22Rv1 (cell line): ENCODE measurements around the gene PANK4.

Experiments used
- ZFX ChIP-seq: fragments of 450-650 bp; IDR thresholded peaks from 2 replicates; pipeline ENCODE4 v1.6.1; 2017; ENCODE audit warnings: antibody characterized with exemption, borderline replicate concordance
- TF ChIP-seq, protein P1 (sequence below): fragments of 450-650 bp; IDR thresholded peaks from 2 replicates; pipeline ENCODE4 v1.5.1; 2017; ENCODE audit warnings: mild to moderate bottlenecking

- TF ChIP-seq, protein P1, sequence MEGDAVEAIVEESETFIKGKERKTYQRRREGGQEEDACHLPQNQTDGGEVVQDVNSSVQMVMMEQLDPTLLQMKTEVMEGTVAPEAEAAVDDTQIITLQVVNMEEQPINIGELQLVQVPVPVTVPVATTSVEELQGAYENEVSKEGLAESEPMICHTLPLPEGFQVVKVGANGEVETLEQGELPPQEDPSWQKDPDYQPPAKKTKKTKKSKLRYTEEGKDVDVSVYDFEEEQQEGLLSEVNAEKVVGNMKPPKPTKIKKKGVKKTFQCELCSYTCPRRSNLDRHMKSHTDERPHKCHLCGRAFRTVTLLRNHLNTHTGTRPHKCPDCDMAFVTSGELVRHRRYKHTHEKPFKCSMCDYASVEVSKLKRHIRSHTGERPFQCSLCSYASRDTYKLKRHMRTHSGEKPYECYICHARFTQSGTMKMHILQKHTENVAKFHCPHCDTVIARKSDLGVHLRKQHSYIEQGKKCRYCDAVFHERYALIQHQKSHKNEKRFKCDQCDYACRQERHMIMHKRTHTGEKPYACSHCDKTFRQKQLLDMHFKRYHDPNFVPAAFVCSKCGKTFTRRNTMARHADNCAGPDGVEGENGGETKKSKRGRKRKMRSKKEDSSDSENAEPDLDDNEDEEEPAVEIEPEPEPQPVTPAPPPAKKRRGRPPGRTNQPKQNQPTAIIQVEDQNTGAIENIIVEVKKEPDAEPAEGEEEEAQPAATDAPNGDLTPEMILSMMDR, result no peak
- TF ChIP-seq ZFX, result no peak
These were observed 8.4 kb downstream of the PANK4 start for GRCh38 chr1:2517966-2518365.
